Measurements from ENCODE around the gene ABCC8.

Gene ABCC8

GRCh38 chr11:17392872-17393271 is 83.8 kb downstream of the ABCC8 start:
- DNase-seq (ENCODE audit: low spot score), result no peak
- TF ChIP-seq, protein P1, sequence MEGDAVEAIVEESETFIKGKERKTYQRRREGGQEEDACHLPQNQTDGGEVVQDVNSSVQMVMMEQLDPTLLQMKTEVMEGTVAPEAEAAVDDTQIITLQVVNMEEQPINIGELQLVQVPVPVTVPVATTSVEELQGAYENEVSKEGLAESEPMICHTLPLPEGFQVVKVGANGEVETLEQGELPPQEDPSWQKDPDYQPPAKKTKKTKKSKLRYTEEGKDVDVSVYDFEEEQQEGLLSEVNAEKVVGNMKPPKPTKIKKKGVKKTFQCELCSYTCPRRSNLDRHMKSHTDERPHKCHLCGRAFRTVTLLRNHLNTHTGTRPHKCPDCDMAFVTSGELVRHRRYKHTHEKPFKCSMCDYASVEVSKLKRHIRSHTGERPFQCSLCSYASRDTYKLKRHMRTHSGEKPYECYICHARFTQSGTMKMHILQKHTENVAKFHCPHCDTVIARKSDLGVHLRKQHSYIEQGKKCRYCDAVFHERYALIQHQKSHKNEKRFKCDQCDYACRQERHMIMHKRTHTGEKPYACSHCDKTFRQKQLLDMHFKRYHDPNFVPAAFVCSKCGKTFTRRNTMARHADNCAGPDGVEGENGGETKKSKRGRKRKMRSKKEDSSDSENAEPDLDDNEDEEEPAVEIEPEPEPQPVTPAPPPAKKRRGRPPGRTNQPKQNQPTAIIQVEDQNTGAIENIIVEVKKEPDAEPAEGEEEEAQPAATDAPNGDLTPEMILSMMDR (IDR thresholded peaks at IDR 0.05; ENCODE audit: borderline replicate concordance, control extremely low read depth, extremely low read depth, insufficient read depth, missing control alignments), result no peak

GRCh38 chr11:17391493-17392355 is 84.9 kb downstream of the ABCC8 start:
- peak; percentile 14 for DNase-seq (ENCODE audit: low spot score)
- TF ChIP-seq, protein P1 (IDR thresholded peaks at IDR 0.05; ENCODE audit: borderline replicate concordance, control extremely low read depth, extremely low read depth, insufficient read depth, missing control alignments), result no peak
- in situ Hi-C loops (cut with MboI; ENCODE audit: low sequenced_read_pairs, unreplicated experiment), result loop anchor here (5.0 kb wide), 1 partner anchor 111 kb away; no protein-coding TSS in a partner anchor

More at GRCh38 chr11:17392872-17393271, 83.8 kb downstream of the ABCC8 start:
- in situ Hi-C loops (cut with MboI; ENCODE audit: low sequenced_read_pairs, unreplicated experiment), result loop anchor here (5.0 kb wide), 1 partner anchor 109 kb away; no protein-coding TSS in a partner anchor

DNA sequence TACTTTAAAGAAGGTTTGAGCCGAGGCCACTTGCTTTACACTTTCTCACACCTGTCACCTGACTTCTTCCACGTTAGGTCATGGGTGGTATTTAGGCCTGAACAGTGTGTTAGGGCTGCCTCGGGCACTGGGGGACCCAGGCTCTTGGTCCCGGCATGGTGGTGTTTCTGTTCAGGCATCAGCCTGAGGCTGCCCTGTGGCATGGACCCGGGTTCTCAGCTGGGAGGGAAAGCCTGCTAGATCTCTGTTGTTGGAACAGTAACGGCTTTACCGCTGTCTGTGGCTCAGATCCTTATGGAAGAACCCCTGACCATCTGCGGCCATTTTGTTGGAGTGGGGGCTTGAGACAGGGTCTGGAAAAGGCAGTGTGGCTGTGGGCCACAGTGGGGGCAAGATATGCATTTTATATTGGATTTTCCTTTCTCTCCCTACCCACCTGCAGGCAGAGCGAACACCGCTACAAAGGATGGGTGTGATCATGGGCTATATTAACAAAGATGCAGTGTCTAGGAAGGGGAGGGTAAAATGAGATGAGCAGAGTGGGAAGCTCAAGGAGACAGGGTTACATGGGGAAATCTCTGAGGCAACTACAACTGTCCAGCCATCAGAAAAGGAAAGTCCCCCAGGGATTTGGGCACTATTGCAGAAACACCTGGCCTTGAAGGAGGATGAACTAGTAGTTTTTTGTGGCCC is 86.5 kb downstream of the ABCC8 start:
- in situ Hi-C loops (cut with MboI; ENCODE audit: low sequenced_read_pairs, unreplicated experiment), result loop anchor here (5.0 kb wide), 1 partner anchor 112 kb away; no protein-coding TSS in a partner anchor
- TF ChIP-seq, protein P1 (IDR thresholded peaks at IDR 0.05; ENCODE audit: borderline replicate concordance, control extremely low read depth, extremely low read depth, insufficient read depth, missing control alignments), result no peak
- DNase-seq (ENCODE audit: low spot score), result no peak

DNA sequence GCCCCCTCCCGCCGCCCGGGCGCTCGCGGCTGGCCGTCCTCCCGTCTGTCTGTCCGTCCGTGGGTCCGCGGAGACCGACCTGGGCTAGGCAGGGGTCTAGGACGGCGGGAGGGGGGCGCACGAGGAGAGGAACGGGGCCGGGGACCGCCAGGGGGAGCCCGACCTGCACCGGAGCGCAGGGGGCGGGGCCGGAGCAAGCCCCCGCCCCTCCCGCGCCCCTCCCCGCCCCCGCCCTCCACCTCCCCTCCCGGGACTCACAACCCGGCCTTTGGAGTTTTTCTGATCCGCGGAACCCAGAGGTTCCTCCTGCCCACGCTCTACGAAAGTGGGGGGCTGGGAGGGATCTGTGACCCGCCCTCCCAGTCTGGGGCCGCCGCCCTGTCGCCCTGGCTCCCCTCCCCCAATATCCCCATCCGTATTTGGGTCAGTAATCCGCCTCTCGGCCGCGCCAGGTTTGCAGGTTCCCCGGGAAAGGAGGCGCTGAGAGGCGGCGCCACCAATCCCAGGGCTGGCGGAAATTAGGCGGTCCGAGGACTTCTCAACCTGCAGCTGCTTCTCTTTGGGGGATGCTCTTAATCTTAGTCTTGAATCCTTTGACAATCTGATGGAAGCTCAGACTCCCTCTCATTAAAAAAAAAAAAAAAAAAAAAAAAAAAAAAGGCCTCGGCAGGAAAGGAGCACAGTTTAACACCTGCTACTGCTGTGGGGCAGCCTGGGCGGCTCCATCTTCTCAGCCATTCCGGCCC is 87.3 kb downstream of the ABCC8 start:
- peak; percentile 92 for DNase-seq (ENCODE audit: low spot score)
- TF ChIP-seq, protein P1 (IDR thresholded peaks at IDR 0.05; ENCODE audit: borderline replicate concordance, control extremely low read depth, extremely low read depth, insufficient read depth, missing control alignments), result peak; percentile 67
- in situ Hi-C loops (cut with MboI; ENCODE audit: low sequenced_read_pairs, unreplicated experiment), result no loop called here

DNA sequence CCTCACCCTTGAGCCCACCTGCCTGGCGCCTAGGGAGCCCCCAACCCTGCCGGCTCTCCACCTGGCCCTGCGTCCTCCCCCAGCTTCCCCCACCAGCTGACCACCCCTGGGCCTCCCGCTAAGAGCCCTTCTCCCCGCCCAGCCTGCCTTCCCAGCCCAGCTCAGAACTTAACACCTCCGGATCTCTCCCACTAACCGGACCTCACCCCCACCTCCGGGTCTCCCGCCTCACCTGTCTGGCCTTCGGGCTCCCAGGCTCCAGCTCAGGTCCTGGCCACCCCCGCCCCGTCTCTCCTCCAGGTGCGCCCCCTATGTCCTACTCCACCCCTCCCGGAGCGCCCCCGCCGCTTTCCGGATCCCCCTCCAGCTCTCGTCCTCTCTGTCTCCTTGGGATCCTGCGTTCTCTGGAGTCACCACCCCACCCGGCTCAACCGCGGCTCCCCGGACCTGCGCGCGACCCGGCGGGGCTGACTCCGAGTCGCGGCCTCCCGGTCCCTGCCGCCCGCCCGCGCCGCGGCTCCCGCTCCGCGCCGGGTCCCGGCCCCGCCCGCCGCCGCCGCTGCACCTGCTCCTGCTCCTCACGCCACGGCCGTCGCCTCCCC is 87.9 kb downstream of the ABCC8 start, which contains the start of gene KCNJ11:
Gene KCNJ11, minus strand, starts transcription at position 51 of the 602 bp plus-strand sequence. CDS start 568 bp downstream, outside the sequence.
- in situ Hi-C loops (cut with MboI; ENCODE audit: low sequenced_read_pairs, unreplicated experiment), result no loop called here
- TF ChIP-seq, protein P1 (IDR thresholded peaks at IDR 0.05; ENCODE audit: borderline replicate concordance, control extremely low read depth, extremely low read depth, insufficient read depth, missing control alignments), result peak; percentile 7
- DNase-seq (ENCODE audit: low spot score), result peak; percentile 34

Data from GM13976 (cell line).